Bronchial epithelial cell (primary cell): ENCODE measurements around the gene SCT. TPM values are rescaled to one million over a fixed set of nuclear protein-coding genes. Genes with fewer than 3 reads are reported as not detected.

Experiments used
- DNase-seq: peaks from one replicate; pipeline ENCODE4 v3.0.0-alpha.2; 2010; ENCODE audit warnings: low read depth
- FAIRE-seq: peaks from 2 replicates; lab custom pipeline; 2011; peaks lifted over from hg19 to GRCh38; lab: Jason Lieb, UNC
- H3K27me3 ChIP-seq: 2 replicates; pipeline ENCODE4 v1.5.1; 2011; ENCODE audit warnings: low read length; ENCODE audit not compliant: control insufficient read depth, insufficient read depth
- H3K36me3 ChIP-seq: 2 replicates; pipeline ENCODE4 v1.5.1; 2011; ENCODE audit warnings: low read length; ENCODE audit not compliant: control insufficient read depth, insufficient read depth
- H3K4me3 ChIP-seq: 2 replicates; pipeline ENCODE4 v1.5.1; 2011; ENCODE audit warnings: mild to moderate bottlenecking, low read depth, low read length, control low read depth
- CTCF ChIP-seq: IDR thresholded peaks from 2 replicates; pipeline ENCODE4 v1.5.1; 2011; ENCODE audit warnings: mild to moderate bottlenecking, moderate library complexity, low read length, control low read depth, inconsistent platforms; ENCODE audit not compliant: insufficient read depth, severe bottlenecking
- total RNA-seq: library from RNA; depleted of rRNA; stranded (reverse); fragments of >200 nt; gene quantifications from 2 replicates; pipeline ENCODE4 v1.2.1, GENCODE V29; 2014

SCT gene
- total RNA-seq, 1 donor from 2014 or later, result not detected

- no peak for TF ChIP-seq CTCF
- no peak for FAIRE-seq
- H3K36me3 ChIP-seq, result peaks cover 48% of the 10 kb centered on the region
These were observed 28.8 kb downstream of the SCT start for GRCh38 chr11:598005-598680.

GRCh38 chr11:597166-597725 is 29.7 kb downstream of the SCT start:
- H3K4me3 ChIP-seq, result no peak overlapping the region
- no peaks in the 10 kb centered on the region for H3K27me3 ChIP-seq
- H3K36me3 ChIP-seq, result peaks cover 53% of the 10 kb centered on the region
- FAIRE-seq (no peak), DNase-seq (no peak)
- TF ChIP-seq CTCF, result no peak

More at GRCh38 chr11:598005-598680, 28.8 kb downstream of the SCT start:
- Histone ChIP-seq H3K4me3 (no peak overlapping the region), H3K27me3 (no peaks in the 10 kb centered on the region)
- no peak for DNase-seq

GRCh38 chr11:596374-596773 is 30.6 kb downstream of the SCT start:
- DNase-seq (no peak), FAIRE-seq (no peak)
- H3K36me3 ChIP-seq, result peaks cover 45% of the 10 kb centered on the region
- H3K27me3 ChIP-seq, result no peaks in the 10 kb centered on the region
- TF ChIP-seq CTCF, result no peak
- no peak overlapping the region for H3K4me3 ChIP-seq

- FAIRE-seq (no peak), DNase-seq (no peak)
- Histone ChIP-seq H3K4me3 (no peak overlapping the region), H3K27me3 (no peaks in the 10 kb centered on the region), H3K36me3 (peaks cover 46% of the 10 kb centered on the region)
- TF ChIP-seq CTCF, result no peak
These were observed 31.6 kb downstream of the SCT start for GRCh38 chr11:595400-595799.

GRCh38 chr11:593347-593746 is 33.6 kb downstream of the SCT start:
- no peaks in the 10 kb centered on the region for H3K27me3 ChIP-seq
- no peak for DNase-seq
- no peak overlapping the region for H3K4me3 ChIP-seq
- no peak for TF ChIP-seq CTCF
- FAIRE-seq, result no peak
- H3K36me3 ChIP-seq, result peaks cover 50% of the 10 kb centered on the region

- H3K27me3 ChIP-seq, result no peaks in the 10 kb centered on the region
- DNase-seq, result no peak
- no peak for FAIRE-seq
- peaks cover 46% of the 10 kb centered on the region for H3K36me3 ChIP-seq
- no peak for TF ChIP-seq CTCF
- H3K4me3 ChIP-seq, result no peak overlapping the region
These were observed 34.1 kb downstream of the SCT start for GRCh38 chr11:592918-593317.
